Testis (tissue), 3 donors: ENCODE measurements around the gene HLF. TPM values are rescaled to one million over a fixed set of nuclear protein-coding genes. Genes with fewer than 3 reads are reported as not detected.

ENCODE experiments used
- DNase-seq: peaks from one replicate; pipeline ENCODE4 v3.0.0-alpha.2; 2019
- H3K27ac ChIP-seq, 2 donors: fragments of 200-600 bp; sonication (generic); one replicate each; pipeline ENCODE4 v1.5.1; 2019
- H3K27me3 ChIP-seq: fragments of 200-600 bp; sonication (generic); one replicate; pipeline ENCODE4 v1.5.1; 2019
- H3K36me3 ChIP-seq: fragments of 200-600 bp; sonication (generic); one replicate; pipeline ENCODE4 v1.5.1; 2017; ENCODE audit warnings: low read depth; ENCODE audit errors: missing control alignments
- H3K4me1 ChIP-seq: fragments of 200-600 bp; sonication (generic); one replicate; pipeline ENCODE4 v1.5.1; 2019
- H3K4me3 ChIP-seq, 2 donors: fragments of 200-600 bp; sonication (generic); one replicate each; pipeline ENCODE4 v1.5.1; 2017 to 2019
- H3K9me3 ChIP-seq: fragments of 200-600 bp; sonication (generic); one replicate; pipeline ENCODE4 v1.5.1; 2017
- POLR2A ChIP-seq: fragments of 450-650 bp; IDR thresholded peaks from one replicate; pipeline ENCODE4 v1.6.1; 2017; ENCODE audit warnings: antibody characterized with exemption, mild to moderate bottlenecking, moderate library complexity
- WGBS, 2 donors: methylation state at CpG; one replicate each; pipeline ENCODE4 v1.1.5; 2018; 5-methylcytosine and 5-hydroxymethylcytosine counted together
- intact Hi-C: fragments of 100-400 bp; cut with DNase I; formaldehyde crosslinking; loops from one replicate; pipeline ENCODE4 v1.15.1; 2023; ENCODE audit warnings: low total_unique reads
- polyA plus RNA-seq: library from polyadenylated mRNA; stranded (reverse); fragments of 350-450 nt; fragmentation: Illumina TruSeq; extraction: RNeasy Lipid Tissue Mini Kit (QIAGEN cat#74804); gene quantifications from one replicate; pipeline ENCODE4 v1.2.3, GENCODE V29; 2014; ENCODE audit warnings: low read depth, low replicate concordance; ENCODE audit not compliant: insufficient read depth
- total RNA-seq, 2 donors: library from RNA; depleted of rRNA; stranded (reverse); fragments of >200 nt; gene quantifications; one replicate each; pipeline ENCODE4 v1.2.3, GENCODE V29; 2016
- TF ChIP-seq, protein P1 (sequence below), 3 experiments: fragments of 450-650 bp in 2 of 3; fragments of 200-600 bp in 1 of 3; sonication (generic) in 1 of 3; IDR thresholded peaks; one replicate each; pipeline ENCODE4 v1.5.1; 2016 to 2019; ENCODE audit warnings: antibody characterized with exemption in 3 of 3, mild to moderate bottlenecking in 2 of 3, moderate library complexity in 1 of 3

Gene HLF
- total and polyA plus RNA-seq, 3 donors from 2014 or later: 7.0 to 23.4 (median 14.5) TPM

DNA sequence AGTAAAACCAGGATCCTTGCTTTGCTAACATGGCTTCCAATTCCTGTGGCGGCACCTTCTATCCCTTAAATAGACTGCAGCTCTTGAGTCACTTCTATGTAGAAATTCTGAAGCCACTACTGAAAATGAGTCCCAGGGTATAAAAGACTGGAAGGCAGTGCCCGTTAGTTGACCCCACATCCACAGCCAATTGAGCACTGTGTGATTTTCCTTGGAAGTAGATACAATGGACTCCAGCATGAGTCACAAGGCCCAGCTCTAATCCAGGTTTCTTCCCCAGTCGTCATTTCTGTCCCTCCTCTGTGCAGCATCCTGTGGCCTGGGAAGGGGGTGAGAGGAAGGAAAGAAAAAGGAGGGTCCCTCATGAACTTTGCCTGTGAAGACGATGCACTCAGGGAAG lies 69.5 kb downstream of the HLF start:
- no peaks in the 10 kb centered on the region for H3K9me3 ChIP-seq
- 71 to 84% methylated on average over 4 of the region's 4 CpGs for WGBS, 2 donors
- H3K36me3 ChIP-seq: no peaks in the 10 kb centered on the region
- no peak overlapping the region for H3K27ac ChIP-seq
- TF ChIP-seq, protein P1, sequence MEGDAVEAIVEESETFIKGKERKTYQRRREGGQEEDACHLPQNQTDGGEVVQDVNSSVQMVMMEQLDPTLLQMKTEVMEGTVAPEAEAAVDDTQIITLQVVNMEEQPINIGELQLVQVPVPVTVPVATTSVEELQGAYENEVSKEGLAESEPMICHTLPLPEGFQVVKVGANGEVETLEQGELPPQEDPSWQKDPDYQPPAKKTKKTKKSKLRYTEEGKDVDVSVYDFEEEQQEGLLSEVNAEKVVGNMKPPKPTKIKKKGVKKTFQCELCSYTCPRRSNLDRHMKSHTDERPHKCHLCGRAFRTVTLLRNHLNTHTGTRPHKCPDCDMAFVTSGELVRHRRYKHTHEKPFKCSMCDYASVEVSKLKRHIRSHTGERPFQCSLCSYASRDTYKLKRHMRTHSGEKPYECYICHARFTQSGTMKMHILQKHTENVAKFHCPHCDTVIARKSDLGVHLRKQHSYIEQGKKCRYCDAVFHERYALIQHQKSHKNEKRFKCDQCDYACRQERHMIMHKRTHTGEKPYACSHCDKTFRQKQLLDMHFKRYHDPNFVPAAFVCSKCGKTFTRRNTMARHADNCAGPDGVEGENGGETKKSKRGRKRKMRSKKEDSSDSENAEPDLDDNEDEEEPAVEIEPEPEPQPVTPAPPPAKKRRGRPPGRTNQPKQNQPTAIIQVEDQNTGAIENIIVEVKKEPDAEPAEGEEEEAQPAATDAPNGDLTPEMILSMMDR (IDR thresholded peaks at IDR 0.05): no peak
- no peak for TF ChIP-seq POLR2A
- H3K4me3 ChIP-seq: no peak overlapping the region
- no peaks in the 10 kb centered on the region for H3K4me1 ChIP-seq
- no peak for DNase-seq
- intact Hi-C loops: no loop called here
- H3K27me3 ChIP-seq: no peaks in the 10 kb centered on the region

DNA sequence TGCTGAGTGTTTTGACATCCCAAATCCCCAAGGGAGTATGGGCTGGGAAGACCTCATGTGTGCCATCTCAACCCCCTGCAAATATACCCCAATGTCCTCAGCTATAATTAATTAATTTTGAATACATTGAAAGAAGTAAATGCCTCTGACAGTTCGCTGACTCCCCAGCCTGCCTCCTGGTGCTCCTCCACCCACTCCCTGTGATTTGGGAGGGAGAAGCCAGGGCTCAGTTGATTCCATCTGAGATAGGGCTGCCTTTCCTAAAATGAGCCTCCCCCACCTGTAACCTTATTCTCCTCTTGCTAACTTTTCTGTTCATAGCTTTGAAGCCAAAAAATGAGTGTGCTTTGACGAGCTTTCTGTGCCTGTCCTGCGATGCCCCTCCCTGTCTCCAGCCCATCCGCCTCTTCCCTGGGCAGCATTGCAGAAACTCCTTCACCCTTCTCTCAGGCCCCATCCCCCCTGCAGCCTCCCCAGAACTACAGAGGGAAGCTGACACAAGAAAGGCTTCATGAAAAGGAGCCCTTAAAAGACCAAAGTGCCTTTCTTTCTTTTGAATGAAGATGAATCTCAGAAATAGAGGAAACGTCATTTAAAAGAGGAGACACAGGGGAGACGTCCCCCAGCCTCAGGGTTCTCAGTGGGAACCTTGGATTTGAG lies 70.3 kb downstream of the HLF start:
- no peak overlapping the region for H3K27ac ChIP-seq
- DNase-seq: no peak
- no peaks in the 10 kb centered on the region for H3K36me3 ChIP-seq
- no peaks in the 10 kb centered on the region for H3K27me3 ChIP-seq
- whole genome bisulfite sequencing, 2 donors: 72 to 83% methylated on average over 6 of the region's 6 CpGs
- H3K4me1 ChIP-seq: no peaks in the 10 kb centered on the region
- H3K4me3 ChIP-seq: no peak overlapping the region
- TF ChIP-seq POLR2A: no peak
- TF ChIP-seq, protein P1 (IDR thresholded peaks at IDR 0.05): no peak
- intact Hi-C loops: no loop called here
- H3K9me3 ChIP-seq: no peaks in the 10 kb centered on the region

DNA sequence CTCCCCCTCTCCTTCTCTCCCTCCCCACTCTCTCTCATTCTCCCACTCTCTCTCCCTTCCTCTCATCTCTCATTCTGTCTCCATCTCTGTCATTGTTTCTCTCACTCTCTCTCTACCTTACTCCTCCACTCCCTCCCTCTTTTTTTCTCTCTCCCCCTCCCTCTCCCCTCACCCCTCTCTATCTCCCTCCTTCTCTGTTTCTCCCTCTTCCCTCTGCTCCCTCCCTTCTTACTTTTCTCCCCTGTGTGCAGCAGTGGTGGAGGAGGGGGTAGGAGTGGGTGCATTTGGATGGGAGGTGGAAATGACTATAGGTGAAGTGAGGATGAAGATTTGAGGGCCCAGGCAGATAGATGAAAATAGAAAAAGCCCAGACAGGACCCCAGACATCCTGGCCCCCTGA lies 70.9 kb downstream of the HLF start:
- H3K4me3 ChIP-seq: no peak overlapping the region
- no peak for TF ChIP-seq POLR2A
- TF ChIP-seq, protein P1 (IDR thresholded peaks at IDR 0.05): no peak
- DNase-seq: no peak
- no peaks in the 10 kb centered on the region for H3K36me3 ChIP-seq
- H3K27me3 ChIP-seq: no peaks in the 10 kb centered on the region
- no peak overlapping the region for H3K27ac ChIP-seq
- intact Hi-C loops: no loop called here
- no peaks in the 10 kb centered on the region for H3K9me3 ChIP-seq
- H3K4me1 ChIP-seq: peaks cover 4% of the 10 kb centered on the region

DNA sequence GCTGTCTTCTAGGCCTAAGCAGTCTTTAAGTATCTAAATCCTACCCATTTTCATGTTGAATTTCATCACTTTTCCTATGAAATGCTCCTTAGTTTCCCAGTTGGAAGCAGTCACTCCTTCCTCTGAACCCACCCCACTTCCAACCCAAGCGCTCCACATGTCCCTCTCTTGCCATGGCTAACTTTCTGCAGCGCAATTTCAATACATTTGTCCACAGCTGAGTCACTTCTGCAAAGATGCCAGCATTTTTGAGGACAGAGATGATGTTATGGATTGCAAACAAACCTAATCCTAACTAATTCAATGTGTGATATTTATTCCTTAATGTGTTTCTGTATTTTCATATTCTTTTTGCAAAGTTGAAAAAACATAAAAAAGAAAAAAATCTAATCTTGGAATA lies 71.7 kb downstream of the HLF start:
- no peak for DNase-seq
- no peaks in the 10 kb centered on the region for H3K9me3 ChIP-seq
- 97 to 100% methylated on average over 2 of the region's 2 CpGs for WGBS, 2 donors
- TF ChIP-seq, protein P1 (IDR thresholded peaks at IDR 0.05): no peak
- TF ChIP-seq POLR2A: no peak
- no peak overlapping the region for H3K4me3 ChIP-seq
- no peak overlapping the region for H3K27ac ChIP-seq
- H3K27me3 ChIP-seq: no peaks in the 10 kb centered on the region
- intact Hi-C loops: no loop called here
- peaks cover 4% of the 10 kb centered on the region for H3K4me1 ChIP-seq
- no peaks in the 10 kb centered on the region for H3K36me3 ChIP-seq

DNA sequence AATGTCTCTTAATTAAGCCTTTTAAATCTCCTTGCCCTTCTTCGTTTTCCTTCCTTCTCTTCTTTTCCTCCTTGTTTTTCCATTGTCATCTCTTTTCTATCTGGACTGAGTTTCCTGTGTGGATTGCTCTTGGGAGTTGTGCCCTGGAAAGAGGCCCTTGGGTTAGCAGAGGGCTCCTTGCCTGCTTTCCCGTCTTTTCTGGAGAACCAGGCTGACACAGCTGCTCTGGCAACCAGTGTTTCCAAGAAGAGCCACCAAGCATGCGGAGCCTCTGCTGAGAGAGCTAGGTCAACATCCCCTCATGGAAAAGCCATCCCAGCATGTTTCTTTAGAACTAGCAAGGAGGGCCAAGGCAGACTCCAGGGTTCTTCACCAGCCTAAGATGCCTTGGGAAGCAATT lies 75.4 kb downstream of the HLF start:
- Histone ChIP-seq H3K4me1 (peaks cover 4% of the 10 kb centered on the region), H3K36me3 (no peaks in the 10 kb centered on the region), H3K27ac (no peak overlapping the region), H3K4me3 (no peak overlapping the region), H3K9me3 (no peaks in the 10 kb centered on the region), H3K27me3 (no peaks in the 10 kb centered on the region)
- intact Hi-C loops: no loop called here
- DNase-seq: peak; percentile 24
- no peak for TF ChIP-seq POLR2A
- TF ChIP-seq, protein P1 (IDR thresholded peaks at IDR 0.05): no peak
- 45 to 63% methylated on average over 3 of the region's 3 CpGs for WGBS, 2 donors
